NCI-H345 treated with DMSO at 0.1 percent for 48 hours (cell line): Measurements from ENCODE around the gene CNOT10.
"Not testable (repeated sequence)": the region's sequence is repeated elsewhere in the genome, so short reads cannot be mapped to it uniquely, and the experiment has no call there.

ENCODE experiments used
- DNase-seq: peaks from one replicate; lab custom pipeline; 2025; ENCODE audit not compliant: unreplicated experiment; lab: John Stamatoyannopoulos, UW

Gene CNOT10

DNA sequence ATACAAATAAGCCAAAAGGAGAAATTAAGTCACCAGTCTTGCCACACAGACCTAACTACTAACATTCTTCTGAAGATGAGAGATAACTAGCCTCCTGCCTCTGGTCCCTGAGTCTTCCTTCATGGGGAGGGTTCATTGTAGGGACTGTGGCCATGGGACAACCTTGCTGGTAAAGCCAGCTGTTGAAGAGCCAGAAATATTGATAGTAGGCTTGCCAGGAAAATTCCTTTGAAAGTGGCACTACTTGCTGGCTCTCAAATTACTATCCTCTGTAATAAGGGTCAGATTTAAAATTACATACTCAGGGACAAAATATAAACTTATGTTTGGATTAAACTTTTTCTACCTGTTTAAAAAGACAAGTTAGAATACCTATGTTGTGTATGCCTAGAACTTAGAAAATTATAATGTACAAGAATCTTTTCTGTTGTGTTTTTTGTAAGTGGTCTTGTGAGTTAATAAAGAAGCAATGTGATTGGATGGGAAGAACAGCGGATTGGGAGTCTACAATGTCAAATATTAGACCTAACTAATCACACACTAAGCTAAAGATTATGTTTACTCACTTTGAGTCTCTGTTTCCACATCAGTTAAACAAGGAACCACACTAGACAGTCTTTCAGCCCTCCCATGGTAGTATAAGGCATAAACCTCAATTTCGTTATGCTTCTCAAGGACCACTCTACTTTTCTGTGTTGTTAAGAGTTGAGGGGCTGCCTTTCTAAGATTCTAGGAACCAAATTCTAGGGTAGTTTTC is 72.8 kb downstream of the CNOT10 start:
- no peak for DNase-seq

DNA sequence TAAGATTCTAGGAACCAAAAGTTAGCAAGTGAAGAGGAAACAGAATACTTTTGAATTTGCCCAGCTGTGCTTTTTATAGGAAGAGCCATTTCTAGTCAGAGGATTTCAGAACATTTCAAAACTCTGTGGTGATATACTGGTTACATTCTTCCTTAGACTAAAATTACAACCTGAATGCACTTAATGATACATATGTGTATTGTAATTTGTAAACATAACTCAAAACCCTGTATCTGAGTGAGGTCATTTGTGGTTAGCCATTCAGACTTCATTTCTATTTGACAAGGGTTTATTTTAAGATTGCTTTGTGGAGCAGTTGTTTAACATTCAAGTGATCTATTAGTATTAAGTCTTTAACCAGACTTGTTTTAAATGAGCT is 73.4 kb downstream of the CNOT10 start:
- no peak for DNase-seq

- DNase-seq: no peak
Measured at GRCh38 chr3:32759342-32759741, 74.4 kb downstream of the CNOT10 start.

- no peak for DNase-seq
Measured at GRCh38 chr3:32764481-32764880, 79.5 kb downstream of the CNOT10 start.

GRCh38 chr3:32778389-32778788 is 93.4 kb downstream of the CNOT10 start:
- no peak for DNase-seq

GRCh38 chr3:32780071-32780734 is 95.2 kb downstream of the CNOT10 start:
- DNase-seq: no peak

GRCh38 chr3:32780735-32781210 is 95.8 kb downstream of the CNOT10 start:
- no peak for DNase-seq

DNA sequence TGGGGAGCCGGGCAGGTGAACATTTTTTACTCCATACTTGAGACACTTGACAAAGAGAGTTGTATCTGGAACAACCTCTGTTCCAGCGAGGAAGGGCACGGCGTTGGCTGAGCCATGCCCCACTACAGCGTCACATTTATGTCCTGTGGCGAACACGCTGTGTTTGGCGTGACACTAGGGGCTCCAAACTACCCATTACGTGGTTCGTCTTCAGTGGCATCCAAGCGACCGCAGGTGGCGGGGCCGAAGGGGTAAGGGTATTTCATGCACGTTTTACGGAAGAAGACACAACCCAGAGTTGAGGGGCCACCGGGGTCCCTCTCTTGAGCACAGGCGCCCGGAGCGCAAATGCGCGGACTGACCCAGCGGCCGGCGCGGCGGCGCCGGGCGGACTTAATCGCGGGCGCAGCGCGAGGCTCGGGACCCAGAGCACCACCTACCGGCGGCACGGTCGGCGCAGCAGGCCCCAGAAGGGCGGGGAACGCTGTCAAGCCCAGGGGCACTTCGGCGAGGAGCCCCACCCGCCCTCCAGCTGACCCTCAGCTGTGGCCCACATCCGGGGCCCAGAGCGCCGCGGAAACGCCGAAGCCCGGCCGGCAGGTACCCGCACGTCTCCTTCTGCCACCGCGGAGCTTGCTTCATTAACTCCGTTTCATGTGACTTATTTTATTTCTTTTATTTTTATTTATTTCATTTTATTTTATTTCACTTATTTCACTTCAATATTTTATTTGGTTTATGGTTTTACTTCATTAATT is 96.4 kb downstream of the CNOT10 start:
- peak; percentile 21 for DNase-seq

DNA sequence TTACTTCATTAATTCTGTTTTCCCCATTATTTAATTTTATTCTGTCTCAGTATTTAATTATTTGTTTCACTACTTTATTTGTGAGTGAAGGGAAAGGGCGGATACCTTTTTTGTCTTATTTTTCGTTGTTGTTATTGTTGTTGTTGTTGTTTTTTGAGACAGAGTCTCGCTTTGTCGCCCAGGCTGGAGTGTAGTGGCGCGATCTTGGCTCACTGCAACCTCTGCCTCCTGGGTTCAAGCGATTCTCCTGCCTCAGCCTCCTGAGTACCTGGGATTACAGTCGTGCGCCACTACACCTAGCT is 96.9 kb downstream of the CNOT10 start:
- not testable (repeated sequence) for DNase-seq

GRCh38 chr3:32782407-32782806 is 97.4 kb downstream of the CNOT10 start:
- DNase-seq: no peak

- no peak for DNase-seq
Measured at GRCh38 chr3:32791833-32792232, 106.8 kb downstream of the CNOT10 start.

- DNase-seq: no peak
Measured at GRCh38 chr3:32794487-32795308, 109.7 kb downstream of the CNOT10 start.

DNA sequence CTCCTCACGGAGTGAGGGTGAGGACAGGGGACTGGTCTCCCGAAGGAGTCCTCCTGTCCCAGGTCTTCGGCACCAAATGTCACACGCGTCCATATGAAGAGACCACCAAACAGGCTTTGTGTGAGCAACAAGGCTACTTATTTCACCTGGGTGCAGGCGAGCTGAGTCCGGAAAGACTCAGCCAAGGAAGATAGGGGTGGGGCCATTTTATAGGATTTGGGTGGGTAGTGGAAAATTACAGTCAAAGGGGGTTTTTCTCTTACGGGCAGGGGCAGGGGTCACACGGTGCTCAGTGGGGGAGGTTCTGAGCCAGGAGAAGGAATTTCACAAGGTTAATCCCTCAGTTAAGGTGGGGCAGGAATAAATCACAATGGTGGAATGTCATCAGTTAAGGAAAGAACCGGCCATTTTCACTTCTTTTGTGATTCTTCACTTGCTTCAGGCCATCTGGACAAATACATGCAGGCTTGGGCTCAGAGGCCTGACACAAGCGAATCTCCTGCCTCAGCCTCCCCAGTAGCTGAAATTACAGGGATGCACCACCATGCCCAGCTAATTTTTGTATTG is 111.5 kb downstream of the CNOT10 start:
- DNase-seq: not testable (repeated sequence)

DNA sequence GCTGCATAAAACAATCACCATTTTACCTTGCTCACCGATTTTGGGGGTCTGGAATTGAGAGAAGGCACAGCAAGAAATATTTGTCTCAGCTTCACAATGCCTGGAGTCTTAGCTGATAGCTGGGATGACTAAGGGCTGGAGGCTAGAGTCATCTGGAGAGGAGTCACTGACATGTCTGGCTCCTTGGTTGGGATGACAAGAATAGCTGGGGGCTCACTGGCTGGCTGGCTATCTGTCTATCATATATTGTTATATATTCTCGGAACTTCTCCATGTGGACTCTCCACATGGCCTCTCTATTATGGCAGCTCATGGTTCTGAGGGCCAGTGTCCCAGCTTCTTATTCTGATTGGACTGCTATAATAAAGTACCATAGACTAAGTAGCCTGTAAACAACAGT is 112.8 kb downstream of the CNOT10 start:
- no peak for DNase-seq

- DNase-seq: not testable (repeated sequence)
Measured at GRCh38 chr3:32801440-32801839, 116.5 kb downstream of the CNOT10 start.

GRCh38 chr3:32813180-32813579 is 128.2 kb downstream of the CNOT10 start:
- DNase-seq: no peak

DNA sequence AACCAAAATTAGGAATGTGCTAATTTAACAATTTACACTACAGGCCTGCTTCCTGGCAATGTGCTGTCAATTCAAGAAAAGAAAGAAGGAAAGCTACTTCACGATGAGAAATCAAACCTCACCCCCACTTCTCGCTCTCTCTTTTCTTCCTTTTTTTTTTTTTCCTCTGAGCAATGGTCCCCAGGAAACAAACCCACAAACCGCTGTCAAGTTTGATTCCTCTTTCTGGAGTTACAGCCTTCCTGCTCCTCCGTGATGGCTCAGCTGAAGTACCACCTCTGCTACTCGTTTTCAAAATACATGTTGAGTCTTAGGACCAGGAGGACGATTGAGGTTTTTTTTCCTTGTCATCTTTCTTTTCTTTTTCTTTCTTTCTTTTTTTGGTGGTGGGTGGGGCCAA is 129.4 kb downstream of the CNOT10 start:
- DNase-seq: no peak

GRCh38 chr3:32815841-32816438 is 131.0 kb downstream of the CNOT10 start:
- DNase-seq: no peak

GRCh38 chr3:32816439-32817256 is 131.7 kb downstream of the CNOT10 start:
- no peak for DNase-seq

DNA sequence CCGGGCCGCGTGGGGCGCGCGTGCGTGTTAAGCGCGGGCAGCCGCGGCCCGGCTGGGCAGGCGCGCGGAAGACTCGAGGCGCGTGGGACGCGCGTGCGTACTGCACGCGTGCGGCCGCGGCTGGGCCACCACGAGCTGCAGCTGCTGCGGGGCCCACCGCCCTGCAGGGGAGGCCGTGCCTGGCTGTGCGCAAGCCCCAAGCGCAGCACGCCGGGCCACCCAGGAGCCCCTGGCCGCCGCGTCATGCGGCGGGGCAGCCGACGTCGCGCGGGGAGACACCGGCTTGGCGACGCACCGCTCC is 132.2 kb downstream of the CNOT10 start:
- no peak for DNase-seq
